ENCODE measurements around the gene QPCT.

QPCT gene

GRCh38 chr2:37325625-37326071, 18.8 kb upstream of the QPCT start:
- no peak for DNase-seq

GRCh38 chr2:37326285-37326684, 18.1 kb upstream of the QPCT start:
- peak; percentile 82 to 90 for DNase-seq

GRCh38 chr2:37326866-37327634, 17.4 kb upstream of the QPCT start:
- no peak for DNase-seq

- DNase-seq = peak; percentile 55 to 61
Observed at GRCh38 chr2:37330681-37331080, 13.7 kb upstream of the QPCT start.

- no peak for DNase-seq
Observed at GRCh38 chr2:37332560-37332959, 11.9 kb upstream of the QPCT start.

- no peak for DNase-seq
Observed at GRCh38 chr2:37333256-37333655, 11.2 kb upstream of the QPCT start.

- DNase-seq = no peak
Observed at GRCh38 chr2:37335604-37336003, 8.8 kb upstream of the QPCT start.

- peak in 1 of 2 donors; percentile 23 for DNase-seq
Observed at GRCh38 chr2:37337620-37338280, 6.7 kb upstream of the QPCT start.

GRCh38 chr2:37338933-37339332, 5.5 kb upstream of the QPCT start:
- no peak for DNase-seq

- no peak for DNase-seq
Observed at GRCh38 chr2:37340637-37341036, 3.8 kb upstream of the QPCT start.

GRCh38 chr2:37342591-37343220, 1.7 kb upstream of the QPCT start:
- DNase-seq = no peak

- peak; percentile 58 to 83 for DNase-seq
Observed at GRCh38 chr2:37343537-37344434, 644 bp upstream of the QPCT start.

- DNase-seq = no peak
Observed at GRCh38 chr2:37348155-37348554, 3.7 kb downstream of the QPCT start.

- peak; percentile 50 to 54 for DNase-seq
Observed at GRCh38 chr2:37349231-37349860, 4.9 kb downstream of the QPCT start.

- DNase-seq = no peak
Observed at GRCh38 chr2:37350034-37350433, 5.6 kb downstream of the QPCT start.

- no peak for DNase-seq
Observed at GRCh38 chr2:37354531-37354930, 10.1 kb downstream of the QPCT start.

GRCh38 chr2:37355735-37356134, 11.3 kb downstream of the QPCT start:
- no peak for DNase-seq

GRCh38 chr2:37356299-37356698, 11.9 kb downstream of the QPCT start:
- DNase-seq = no peak

GRCh38 chr2:37357069-37357468, 12.6 kb downstream of the QPCT start:
- no peak for DNase-seq

GRCh38 chr2:37357530-37357929, 13.1 kb downstream of the QPCT start:
- peak in 1 of 2 donors; percentile 50 for DNase-seq

GRCh38 chr2:37358466-37358865, 14.0 kb downstream of the QPCT start:
- no peak for DNase-seq

- DNase-seq = peak; percentile 40 to 51
Observed at GRCh38 chr2:37361216-37361815, 16.9 kb downstream of the QPCT start.

All from inflammatory macrophage treated with lipopolysaccharide for 1 hour (primary cell).